HG02642 (cell line): ENCODE results near the gene ZBTB45.
"Not testable (repeated sequence)": the region's sequence is repeated elsewhere in the genome, so short reads cannot be mapped to it uniquely, and the experiment has no call there.

ENCODE experiments used
- ATAC-seq: cut with Tn5 transposase; IDR thresholded peaks from one replicate; pipeline ENCODE4 v1.9.1; 2021; ENCODE audit warnings: mild to moderate bottlenecking; ENCODE audit not compliant: unreplicated experiment, poor library complexity

The ZBTB45 gene

GRCh38 chr19:58542641-58543372, 23.2 kb upstream of the ZBTB45 start:
- ATAC-seq = not testable (repeated sequence)

GRCh38 chr19:58539169-58539559, 19.6 kb upstream of the ZBTB45 start:
- not testable (repeated sequence) for ATAC-seq

- ATAC-seq = no peak
These were observed 18.9 kb upstream of the ZBTB45 start for GRCh38 chr19:58538257-58539168.

GRCh38 chr19:58536852-58537798, 17.5 kb upstream of the ZBTB45 start:
- no peak for ATAC-seq

- no peak for ATAC-seq
These were observed 16.2 kb upstream of the ZBTB45 start for GRCh38 chr19:58535857-58536256.

- ATAC-seq = no peak
These were observed 11.6 kb upstream of the ZBTB45 start for GRCh38 chr19:58531034-58531840.

- no peak for ATAC-seq
These were observed 9.8 kb upstream of the ZBTB45 start for GRCh38 chr19:58529405-58529804.

- no peak for ATAC-seq
These were observed 3.1 kb upstream of the ZBTB45 start for GRCh38 chr19:58522709-58523108.

GRCh38 chr19:58521651-58522050, 2.0 kb upstream of the ZBTB45 start:
- no peak for ATAC-seq

- ATAC-seq = no peak
These were observed 618 bp upstream of the ZBTB45 start for GRCh38 chr19:58520257-58520599.

- peak; percentile 0 for ATAC-seq
These were observed 589 bp downstream of the ZBTB45 start for GRCh38 chr19:58519087-58519354.

GRCh38 chr19:58518256-58519086, 1.1 kb downstream of the ZBTB45 start:
- ATAC-seq = no peak

GRCh38 chr19:58516964-58517833, 2.4 kb downstream of the ZBTB45 start:
- no peak for ATAC-seq

- no peak for ATAC-seq
These were observed 3.3 kb downstream of the ZBTB45 start for GRCh38 chr19:58516246-58516836.

GRCh38 chr19:58515259-58515658, 4.4 kb downstream of the ZBTB45 start:
- no peak for ATAC-seq

GRCh38 chr19:58514564-58515022, 5.0 kb downstream of the ZBTB45 start:
- no peak for ATAC-seq

- peak; percentile 76 for ATAC-seq
These were observed 5.7 kb downstream of the ZBTB45 start for GRCh38 chr19:58513694-58514563.
